IMR-90 (cell line): ENCODE results near the gene COL20A1. TPM values are rescaled to one million over a fixed set of nuclear protein-coding genes. Genes with fewer than 3 reads are reported as not detected.

ENCODE experiments used
- ATAC-seq: fragments of 200-7000 bp; cut with Tn5 transposase; 2 replicates; pipeline ENCODE4 v1.9.1; 2020; ENCODE audit warnings: low read depth, mild to moderate bottlenecking, moderate library complexity
- BruUV-seq: library from RNA; stranded (reverse); fragments of 400-500 nt; replicated peaks from 2 replicates; lab custom pipeline; 2021; lab: Mats Ljungman, UMichigan
- CTCF ChIA-PET: fragments of 300-600 bp; formaldehyde crosslinking; extraction: SDS; loops from one replicate; lab custom pipeline; 2021; ENCODE audit warnings: antibody characterized with exemption; lab: Yijun Ruan, JAX
- POLR2A ChIA-PET: fragments of 300-600 bp; sonication (Branson Sonifier 250); formaldehyde crosslinking; loops from one replicate; lab custom pipeline; 2022; ENCODE audit warnings: antibody characterized with exemption; ENCODE audit not compliant: unreplicated experiment; lab: Charles Lee
- DNase-seq: peaks from one replicate; pipeline ENCODE4 v3.0.0; 2013
- H2AFZ ChIP-seq: replicated peaks from 2 replicates; pipeline ENCODE3; 2013; ENCODE audit warnings: low read length, mild to moderate bottlenecking; ENCODE audit not compliant: poor library complexity
- H2AK5ac ChIP-seq: 2 replicates; pipeline ENCODE4 v1.6.1; 2013; ENCODE audit warnings: low read depth, low read length, inconsistent platforms
- H2AK9ac ChIP-seq: replicated peaks from 2 replicates; pipeline ENCODE3; 2013; ENCODE audit warnings: mild to moderate bottlenecking, low read depth, low read length, moderate library complexity; ENCODE audit not compliant: poor library complexity
- H2BK120ac ChIP-seq: 2 replicates; pipeline ENCODE4 v1.6.1; 2013; ENCODE audit warnings: low read depth, low read length, inconsistent platforms
- H2BK15ac ChIP-seq: 3 replicates; pipeline ENCODE4 v1.6.1; 2013; ENCODE audit warnings: low read depth, low read length, inconsistent platforms
- H2BK20ac ChIP-seq: 2 replicates; pipeline ENCODE4 v1.6.1; 2013; ENCODE audit warnings: low read depth, mild to moderate bottlenecking, inconsistent platforms, low read length, moderate library complexity
- H2BK5ac ChIP-seq: 2 replicates; pipeline ENCODE4 v1.6.1; 2013; ENCODE audit warnings: mild to moderate bottlenecking, low read depth, low read length, inconsistent platforms; ENCODE audit not compliant: poor library complexity, severe bottlenecking
- H3K14ac ChIP-seq: replicated peaks from 2 replicates; pipeline ENCODE4 v1.6.1; 2013; ENCODE audit warnings: low read depth, low read length, inconsistent platforms
- H3K18ac ChIP-seq: 2 replicates; pipeline ENCODE4 v1.6.1; 2013; ENCODE audit warnings: low read depth, low read length, control low read depth
- H3K23ac ChIP-seq: 2 replicates; pipeline ENCODE4 v1.6.1; 2013; ENCODE audit warnings: low read depth, low read length, inconsistent platforms
- H3K27ac ChIP-seq: 2 replicates; pipeline ENCODE4 v1.5.1; 2013; ENCODE audit warnings: mild to moderate bottlenecking, control low read depth, low read length; ENCODE audit not compliant: insufficient read depth
- H3K27me3 ChIP-seq: 2 replicates; pipeline ENCODE4 v1.6.1; 2013; ENCODE audit warnings: low read length; ENCODE audit not compliant: control insufficient read depth, insufficient read depth
- H3K36me3 ChIP-seq: 2 replicates; pipeline ENCODE4 v1.6.1; 2013; ENCODE audit warnings: low read length, mixed read lengths; ENCODE audit not compliant: control insufficient read depth, insufficient read depth
- H3K4ac ChIP-seq: 2 replicates; pipeline ENCODE4 v1.6.1; 2013; ENCODE audit warnings: low read depth, low read length, inconsistent platforms
- H3K4me1 ChIP-seq: 2 replicates; pipeline ENCODE4 v1.6.1; 2013; ENCODE audit warnings: low read length, mixed read lengths; ENCODE audit not compliant: control insufficient read depth, insufficient read depth
- H3K4me2 ChIP-seq: 2 replicates; pipeline ENCODE4 v1.6.1; 2013; ENCODE audit warnings: low read depth, mild to moderate bottlenecking, control low read depth, low read length, moderate library complexity
- H3K4me3 ChIP-seq: 2 replicates; pipeline ENCODE4 v1.5.1; 2013; ENCODE audit warnings: low read depth, mild to moderate bottlenecking, control low read depth, low read length, moderate library complexity; ENCODE audit not compliant: insufficient read depth
- H3K56ac ChIP-seq: 2 replicates; pipeline ENCODE4 v1.6.1; 2013; ENCODE audit warnings: low read length, inconsistent platforms; ENCODE audit not compliant: insufficient read depth; ENCODE audit errors: extremely low read depth
- H3K79me1 ChIP-seq, 2 experiments: 2 replicates each; pipeline ENCODE4 v1.6.1; 2013; ENCODE audit warnings: low read length in 2 of 2, inconsistent platforms in 1 of 2, low read depth in 1 of 2
- H3K9ac ChIP-seq: 2 replicates; pipeline ENCODE4 v1.6.1; 2013; ENCODE audit warnings: low read depth, low read length, control low read depth
- H3K9me1 ChIP-seq: 2 replicates; pipeline ENCODE4 v1.6.1; 2013; ENCODE audit warnings: low read length, inconsistent platforms; ENCODE audit not compliant: insufficient read depth
- H3K9me3 ChIP-seq: 2 replicates; pipeline ENCODE4 v1.6.1; 2013; ENCODE audit warnings: low read length; ENCODE audit not compliant: control insufficient read depth, insufficient read depth
- H4K20me1 ChIP-seq: 2 replicates; pipeline ENCODE4 v1.6.1; 2013; ENCODE audit warnings: low read length, inconsistent platforms; ENCODE audit not compliant: insufficient read depth
- H4K5ac ChIP-seq: 2 replicates; pipeline ENCODE4 v1.6.1; 2013; ENCODE audit warnings: mild to moderate bottlenecking, low read depth, low read length, control low read depth
- H4K8ac ChIP-seq, 2 experiments: 2 replicates each; pipeline ENCODE4 v1.6.1; 2013; ENCODE audit warnings: low read depth in 2 of 2, low read length in 2 of 2, control low read depth in 1 of 2, inconsistent platforms in 1 of 2
- H4K91ac ChIP-seq: 2 replicates; pipeline ENCODE4 v1.6.1; 2013; ENCODE audit warnings: low read depth, low read length, inconsistent platforms; ENCODE audit not compliant: insufficient read depth
- RCOR1 ChIP-seq: IDR thresholded peaks from 2 replicates; pipeline ENCODE4 v1.6.1; 2012; ENCODE audit warnings: mild to moderate bottlenecking, low read length, improper control_type of control experiment; ENCODE audit not compliant: insufficient replicate concordance
- WGBS, 2 experiments: methylation state at CpG; one replicate each; pipeline versions ENCODE4 v1.1.5 to v1.1.7; 2013; ENCODE audit warnings: missing lambda C conversion rate in 2 of 2; ENCODE audit not compliant: insufficient read length in 1 of 2; ENCODE audit errors: extremely low coverage in 2 of 2; 5-methylcytosine and 5-hydroxymethylcytosine counted together
- dilution Hi-C: fragments of 300-500 bp; cut with HindIII; formaldehyde crosslinking; loops from one replicate; pipeline ENCODE4 v1.14.3; 2018; ENCODE audit warnings: low sequenced_read_pairs; ENCODE audit not compliant: unreplicated experiment
- in situ Hi-C: fragments of 300-500 bp; cut with MboI; formaldehyde crosslinking; loops from 3 replicates; pipeline ENCODE4 v1.14.3; 2019; ENCODE audit warnings: low sequenced_read_pairs, inconsistent platforms, mixed read lengths
- intact Hi-C: fragments of 100-400 bp; cut with micrococcal nuclease; formaldehyde crosslinking; loops from 2 replicates; pipeline ENCODE4 v1.10.0; 2022
- polyA plus RNA-seq, 3 experiments: library from polyadenylated mRNA; depleted of rRNA; stranded (reverse); fragments of >200 nt; gene quantifications; 2 replicates each; pipeline ENCODE4 v1.2.3, GENCODE V29; 2012; ENCODE audit warnings: low replicate concordance in 1 of 3
- total RNA-seq: library from RNA; depleted of rRNA; stranded (reverse); fragments of >200 nt; gene quantifications from 2 replicates; pipeline ENCODE4 v1.2.3, GENCODE V29; 2012

COL20A1 gene
- total and polyA plus RNA-seq, 2 of the 4 experiments (the other 2 are of a cell fraction) = not detected

DNA sequence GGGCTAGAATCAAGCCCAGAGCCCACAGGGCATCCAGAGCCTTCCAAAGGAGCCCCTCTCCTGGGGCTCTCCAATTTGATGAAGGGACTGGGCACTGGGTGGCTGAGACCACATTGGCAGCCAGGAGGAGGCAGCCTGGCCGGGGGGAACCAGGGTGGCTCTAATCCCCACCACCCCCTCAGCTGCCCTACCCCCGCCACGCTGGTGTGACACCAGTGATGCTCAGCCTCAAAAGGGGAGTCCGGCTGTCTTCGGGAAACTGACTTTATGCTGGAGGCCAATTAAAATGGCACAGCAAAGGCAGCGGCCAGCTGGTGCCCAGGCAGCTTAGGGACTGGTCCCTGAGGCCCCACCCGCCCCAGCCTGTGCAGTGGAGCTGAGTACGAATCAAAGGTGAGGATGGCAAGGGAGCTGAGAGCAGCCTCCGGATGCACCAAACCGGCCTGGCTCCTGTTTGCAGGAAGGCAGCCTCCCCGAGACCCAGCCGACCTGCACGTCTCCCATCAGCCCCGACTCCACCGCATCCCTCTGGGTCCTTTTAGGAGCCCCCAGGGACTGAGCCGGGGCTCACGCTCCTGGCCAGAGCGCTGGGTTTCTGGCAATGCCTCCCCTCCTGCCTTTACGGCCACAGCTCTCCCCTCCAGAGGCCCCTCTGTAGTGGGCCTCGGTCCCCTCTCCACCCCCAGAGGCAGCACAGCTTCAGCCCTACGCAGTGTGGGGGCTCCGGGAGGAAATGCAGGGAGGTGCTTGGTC, 39.7 kb downstream of the COL20A1 start:
- H3K14ac ChIP-seq = no peak overlapping the region
- ATAC-seq = no peak
- no peak overlapping the region for H2AK9ac ChIP-seq
- H4K20me1 ChIP-seq = no peaks in the 10 kb centered on the region
- no peak overlapping the region for H3K4me2 ChIP-seq
- H3K4me3 ChIP-seq = no peak overlapping the region
- no peak overlapping the region for H2BK120ac ChIP-seq
- no peak overlapping the region for H3K23ac ChIP-seq
- ChIA-PET CTCF (no interaction called here), POLR2A (no interaction called here)
- H3K9ac ChIP-seq = no peak overlapping the region
- peaks cover 9% of the 10 kb centered on the region for H3K27me3 ChIP-seq
- H2BK15ac ChIP-seq = no peak overlapping the region
- 67% methylated on average over 5 of the region's 22 CpGs; no CpG with 5 or more reads in 1 of the 2 experiments for WGBS, 2 experiments
- no peak overlapping the region for H3K18ac ChIP-seq
- H2AK5ac ChIP-seq = no peak overlapping the region
- H2BK5ac ChIP-seq = no peak overlapping the region
- BruUV-seq = no TSS peak
- no peaks in the 10 kb centered on the region for H3K79me1 ChIP-seq
- H2BK20ac ChIP-seq = no peak overlapping the region
- no peak overlapping the region for H3K4ac ChIP-seq
- no peak for DNase-seq
- no peaks in the 10 kb centered on the region for H3K9me1 ChIP-seq
- H3K56ac ChIP-seq = no peak overlapping the region
- no peak overlapping the region for H3K27ac ChIP-seq
- no peaks in the 10 kb centered on the region for H3K4me1 ChIP-seq
- H4K5ac ChIP-seq = no peak overlapping the region
- no peak for TF ChIP-seq RCOR1
- peaks cover 6% of the 10 kb centered on the region for H3K9me3 ChIP-seq
- intact Hi-C loops (no loop called here), in situ Hi-C loops (no loop called here), dilution Hi-C loops (no loop called here)
- H4K8ac ChIP-seq = no peak overlapping the region
- H4K91ac ChIP-seq = no peak overlapping the region
- no peak overlapping the region for H2AFZ ChIP-seq
- no peaks in the 10 kb centered on the region for H3K36me3 ChIP-seq
